ENCODE data around the gene SFXN3. TPM values are rescaled to one million over a fixed set of nuclear protein-coding genes. Genes with fewer than 3 reads are reported as not detected.
A peak's percentile ranks its signal among the peaks of the same experiment; 100 is the strongest.

The SFXN3 gene
- total RNA-seq, 1 donor from 2014 or later: 13.4 TPM

DNA sequence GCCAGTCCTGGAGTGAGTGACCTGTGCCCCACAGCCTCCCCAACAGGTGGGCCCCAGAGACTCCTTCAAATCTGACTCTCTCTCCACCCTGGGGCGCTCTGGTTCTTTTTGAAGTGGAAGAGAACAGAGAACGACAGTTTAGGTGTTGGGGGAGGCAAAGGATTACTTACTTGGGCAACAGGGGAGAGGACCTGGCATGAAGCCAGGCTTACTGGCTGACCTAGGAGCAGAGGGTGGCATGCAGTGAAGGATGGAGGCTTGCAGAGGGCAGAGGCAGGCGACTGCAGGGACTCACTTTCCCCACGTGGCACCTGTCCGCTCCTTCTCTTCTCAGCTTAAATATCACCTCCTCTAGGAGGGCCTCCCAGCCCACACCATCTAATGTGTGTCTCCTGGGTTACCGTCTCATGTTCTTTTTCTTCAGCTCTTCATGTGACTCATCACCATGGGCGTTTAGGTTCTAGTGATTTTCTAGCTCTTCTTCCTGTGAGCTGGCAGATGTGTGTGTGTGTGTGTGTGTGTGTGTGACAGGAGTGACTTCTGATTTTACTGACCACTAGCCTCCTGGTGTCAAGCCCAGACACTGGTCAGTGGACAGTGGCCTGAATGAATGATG is 16.0 kb upstream of the SFXN3 start:
- intact Hi-C loops (cut with micrococcal nuclease): no loop called here
- no peaks in the 10 kb centered on the region for H3K36me3 ChIP-seq
- TF ChIP-seq, protein P1, sequence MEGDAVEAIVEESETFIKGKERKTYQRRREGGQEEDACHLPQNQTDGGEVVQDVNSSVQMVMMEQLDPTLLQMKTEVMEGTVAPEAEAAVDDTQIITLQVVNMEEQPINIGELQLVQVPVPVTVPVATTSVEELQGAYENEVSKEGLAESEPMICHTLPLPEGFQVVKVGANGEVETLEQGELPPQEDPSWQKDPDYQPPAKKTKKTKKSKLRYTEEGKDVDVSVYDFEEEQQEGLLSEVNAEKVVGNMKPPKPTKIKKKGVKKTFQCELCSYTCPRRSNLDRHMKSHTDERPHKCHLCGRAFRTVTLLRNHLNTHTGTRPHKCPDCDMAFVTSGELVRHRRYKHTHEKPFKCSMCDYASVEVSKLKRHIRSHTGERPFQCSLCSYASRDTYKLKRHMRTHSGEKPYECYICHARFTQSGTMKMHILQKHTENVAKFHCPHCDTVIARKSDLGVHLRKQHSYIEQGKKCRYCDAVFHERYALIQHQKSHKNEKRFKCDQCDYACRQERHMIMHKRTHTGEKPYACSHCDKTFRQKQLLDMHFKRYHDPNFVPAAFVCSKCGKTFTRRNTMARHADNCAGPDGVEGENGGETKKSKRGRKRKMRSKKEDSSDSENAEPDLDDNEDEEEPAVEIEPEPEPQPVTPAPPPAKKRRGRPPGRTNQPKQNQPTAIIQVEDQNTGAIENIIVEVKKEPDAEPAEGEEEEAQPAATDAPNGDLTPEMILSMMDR (IDR thresholded peaks at IDR 0.05; ENCODE audit: borderline replicate concordance): no peak
- H3K9me3 ChIP-seq (replicated peaks): no peaks in the 10 kb centered on the region
- H3K4me1 ChIP-seq: peaks cover 39% of the 10 kb centered on the region
- H3K27ac ChIP-seq (replicated peaks): no peak overlapping the region
- no peak overlapping the region for H3K4me3 ChIP-seq
- peaks cover 47% of the 10 kb centered on the region for H3K27me3 ChIP-seq (ENCODE audit: low read depth)
- no peak for DNase-seq

GRCh38 chr10:101015582-101015973 is 15.5 kb upstream of the SFXN3 start:
- no peak for DNase-seq
- Histone ChIP-seq H3K4me3 (no peak overlapping the region), H3K27ac (replicated peaks) (no peak overlapping the region), H3K4me1 (peaks cover 39% of the 10 kb centered on the region), H3K36me3 (no peaks in the 10 kb centered on the region), H3K9me3 (replicated peaks) (no peaks in the 10 kb centered on the region), H3K27me3 (ENCODE audit: low read depth) (peaks cover 51% of the 10 kb centered on the region)
- TF ChIP-seq, protein P1 (IDR thresholded peaks at IDR 0.05; ENCODE audit: borderline replicate concordance): no peak
- intact Hi-C loops (cut with micrococcal nuclease): no loop called here

- no peak overlapping the region for H3K27ac ChIP-seq (replicated peaks)
- H3K4me1 ChIP-seq: peaks cover 34% of the 10 kb centered on the region
- DNase-seq: no peak
- H3K36me3 ChIP-seq: no peaks in the 10 kb centered on the region
- intact Hi-C loops (cut with micrococcal nuclease): no loop called here
- no peaks in the 10 kb centered on the region for H3K9me3 ChIP-seq (replicated peaks)
- TF ChIP-seq, protein P1 (IDR thresholded peaks at IDR 0.05; ENCODE audit: borderline replicate concordance): no peak
- peaks cover 51% of the 10 kb centered on the region for H3K27me3 ChIP-seq (ENCODE audit: low read depth)
- no peak overlapping the region for H3K4me3 ChIP-seq
These were observed 14.2 kb upstream of the SFXN3 start for GRCh38 chr10:101016814-101017213.

- TF ChIP-seq, protein P1 (IDR thresholded peaks at IDR 0.05; ENCODE audit: borderline replicate concordance): no peak
- Histone ChIP-seq H3K27ac (replicated peaks) (peak overlapping the region; percentile 51), H3K9me3 (replicated peaks) (no peaks in the 10 kb centered on the region), H3K27me3 (ENCODE audit: low read depth) (peaks cover 51% of the 10 kb centered on the region), H3K4me1 (peaks cover 21% of the 10 kb centered on the region), H3K4me3 (no peak overlapping the region), H3K36me3 (no peaks in the 10 kb centered on the region)
- intact Hi-C loops (cut with micrococcal nuclease): no loop called here
- DNase-seq: no peak
These were observed 12.9 kb upstream of the SFXN3 start for GRCh38 chr10:101018118-101018599.

GRCh38 chr10:101018600-101019439 is 12.2 kb upstream of the SFXN3 start:
- intact Hi-C loops (cut with micrococcal nuclease): no loop called here
- peaks cover 51% of the 10 kb centered on the region for H3K27me3 ChIP-seq (ENCODE audit: low read depth)
- peak overlapping the region; percentile 21 for H3K4me3 ChIP-seq
- H3K36me3 ChIP-seq: no peaks in the 10 kb centered on the region
- no peaks in the 10 kb centered on the region for H3K9me3 ChIP-seq (replicated peaks)
- H3K27ac ChIP-seq (replicated peaks): peak overlapping the region; percentile 51
- TF ChIP-seq, protein P1 (IDR thresholded peaks at IDR 0.05; ENCODE audit: borderline replicate concordance): peak; percentile 77
- DNase-seq: peak; percentile 84
- H3K4me1 ChIP-seq: peaks cover 15% of the 10 kb centered on the region
